HepG2 (cell line): ENCODE measurements around the gene BORCS5. TPM values are rescaled to one million over a fixed set of nuclear protein-coding genes. Genes with fewer than 3 reads are reported as not detected.

Experiments used
- AGO2 ChIP-seq: fragments of 200-400 bp; formaldehyde crosslinking; optimal IDR thresholded peaks from 2 replicates; pipeline ENCODE3; 2017; ENCODE audit warnings: mild to moderate bottlenecking, low read depth, low read length, moderate library complexity
- CREBL2 ChIP-seq: sonication (generic); formaldehyde crosslinking; IDR thresholded peaks from 2 replicates; pipeline ENCODE4 v1.8.1; 2023; ENCODE audit warnings: missing genetic modification reagents, mild to moderate bottlenecking, borderline replicate concordance
- CREM ChIP-seq, 2 experiments: sonication (generic) in 1 of 2; formaldehyde crosslinking in 1 of 2; IDR thresholded peaks; 2 replicates each; pipeline versions ENCODE4 v1.4.0 to v1.6.1; 2016 to 2020; ENCODE audit warnings: antibody characterized with exemption in 1 of 2, mild to moderate bottlenecking in 1 of 2, missing genetic modification reagents in 1 of 2
- FOXM1 ChIP-seq: sonication (generic); formaldehyde crosslinking; IDR thresholded peaks from 2 replicates; pipeline ENCODE4 v1.5.0; 2020; ENCODE audit warnings: missing genetic modification reagents
- FOXO1 ChIP-seq: sonication (generic); formaldehyde crosslinking; IDR thresholded peaks from 2 replicates; pipeline ENCODE4 v1.4.0; 2020; ENCODE audit warnings: missing genetic modification reagents
- IRF1 ChIP-seq: sonication (generic); formaldehyde crosslinking; IDR thresholded peaks from 2 replicates; pipeline ENCODE4 v1.4.0; 2020; ENCODE audit warnings: low read depth, mild to moderate bottlenecking, missing genetic modification reagents
- KDM5A ChIP-seq: fragments of 200-600 bp; sonication (generic); IDR thresholded peaks from 2 replicates; pipeline ENCODE4 v1.7.0; 2018; ENCODE audit warnings: antibody characterized with exemption, mild to moderate bottlenecking, low read length, borderline replicate concordance
- KMT2A ChIP-seq: sonication (generic); formaldehyde crosslinking; IDR thresholded peaks from 2 replicates; pipeline ENCODE4 v1.4.0; 2020; ENCODE audit warnings: missing genetic modification reagents
- MEIS1 ChIP-seq: sonication (generic); formaldehyde crosslinking; IDR thresholded peaks from 2 replicates; pipeline ENCODE4 v1.9.0; 2021; ENCODE audit warnings: mild to moderate bottlenecking, missing genetic modification reagents, moderate library complexity, borderline replicate concordance
- MTA1 ChIP-seq: sonication (generic); formaldehyde crosslinking; IDR thresholded peaks from 2 replicates; pipeline ENCODE4 v1.4.0; 2020; ENCODE audit warnings: missing genetic modification reagents, mild to moderate bottlenecking, borderline replicate concordance
- RORA ChIP-seq: sonication (generic); formaldehyde crosslinking; IDR thresholded peaks from 2 replicates; pipeline ENCODE4 v1.5.0; 2020; ENCODE audit warnings: mild to moderate bottlenecking, missing genetic modification reagents, moderate library complexity
- SOX13 ChIP-seq, 3 experiments: fragments of 450-650 bp in 1 of 3; sonication (generic) in 1 of 3; formaldehyde crosslinking in 1 of 3; IDR thresholded peaks in 2 of 3; conservative IDR thresholded peaks in 1 of 3; 2 replicates each; pipeline versions ENCODE4 v1.5.0 to v1.6.1; 2016 to 2020; ENCODE audit warnings: antibody characterized with exemption in 1 of 3, mild to moderate bottlenecking in 1 of 3, missing compliant biosample characterization in 1 of 3, missing genetic modification reagents in 1 of 3, moderate library complexity in 1 of 3
- SRSF4 ChIP-seq: fragments of 200-400 bp; formaldehyde crosslinking; IDR thresholded peaks from one replicate; pipeline ENCODE4 v1.6.1; 2018; ENCODE audit warnings: mild to moderate bottlenecking, low read depth, low read length, moderate library complexity; ENCODE audit not compliant: poor library complexity, severe bottlenecking
- THAP7 ChIP-seq: sonication (generic); formaldehyde crosslinking; IDR thresholded peaks from 2 replicates; pipeline ENCODE4 v1.8.1; 2023; ENCODE audit warnings: mild to moderate bottlenecking, missing genetic modification reagents
- ZBTB42 ChIP-seq: sonication (generic); formaldehyde crosslinking; IDR thresholded peaks from 2 replicates; pipeline ENCODE4 v1.5.0; 2020; ENCODE audit warnings: mild to moderate bottlenecking, missing genetic modification reagents
- ZNF160 ChIP-seq: sonication (generic); formaldehyde crosslinking; IDR thresholded peaks from 2 replicates; pipeline ENCODE4 v1.8.0; 2022; ENCODE audit warnings: mild to moderate bottlenecking, inconsistent platforms, missing genetic modification reagents
- ZNF225 ChIP-seq: sonication (generic); formaldehyde crosslinking; IDR thresholded peaks from 2 replicates; pipeline ENCODE4 v1.4.0; 2020; ENCODE audit warnings: mild to moderate bottlenecking, missing genetic modification reagents
- ZNF24 ChIP-seq: fragments of 450-650 bp; IDR thresholded peaks from 2 replicates; pipeline ENCODE4 v1.6.1; 2017; ENCODE audit warnings: antibody characterized with exemption, mild to moderate bottlenecking
- ZNF337 ChIP-seq: sonication (generic); formaldehyde crosslinking; IDR thresholded peaks from 2 replicates; pipeline ENCODE4 v1.5.1; 2020; ENCODE audit warnings: missing genetic modification reagents, low read depth, mild to moderate bottlenecking, borderline replicate concordance
- ZNF670 ChIP-seq: sonication (generic); formaldehyde crosslinking; IDR thresholded peaks from 2 replicates; pipeline ENCODE4 v1.8.0; 2022; ENCODE audit warnings: mild to moderate bottlenecking, missing genetic modification reagents, borderline replicate concordance
- ZNF713 ChIP-seq: sonication (generic); formaldehyde crosslinking; IDR thresholded peaks from 2 replicates; pipeline ENCODE4 v1.4.0; 2020; ENCODE audit warnings: mild to moderate bottlenecking, missing genetic modification reagents
- polyA plus RNA-seq, 8 experiments: library from polyadenylated mRNA; depleted of rRNA in 3 of 8; stranded (reverse) in 7 of 8; unstranded in 1 of 8; fragments of >200 nt; fragmentation: Illumina TruSeq in 4 of 8; extraction: Trizol in 4 of 8; gene quantifications; 2 replicates each; pipeline versions ENCODE4 v1.2.1 to v1.2.3, GENCODE V29; 2011 to 2016; ENCODE audit warnings: low read depth in 4 of 8, missing spikeins in 1 of 8, mixed read lengths in 1 of 8; ENCODE audit not compliant: insufficient read depth in 1 of 8
- total RNA-seq, 5 experiments: library from RNA; depleted of rRNA; stranded (reverse); fragments of >200 nt; fragmentation: Illumina TruSeq; extraction: Trizol; gene quantifications; 2 replicates each; pipeline ENCODE4 v1.2.3, GENCODE V29; 2016; ENCODE audit warnings: low read depth in 1 of 5
- TF ChIP-seq, protein P1 (sequence below): sonication (generic); formaldehyde crosslinking; IDR thresholded peaks from 2 replicates; pipeline ENCODE4 v1.5.1; 2020; ENCODE audit warnings: mild to moderate bottlenecking, missing genetic modification reagents, moderate library complexity
- TF ChIP-seq, protein P2 (sequence below): sonication (generic); formaldehyde crosslinking; IDR thresholded peaks from 2 replicates; pipeline ENCODE4 v1.4.0; 2020; ENCODE audit warnings: mild to moderate bottlenecking, missing genetic modification reagents

Gene BORCS5
- total and polyA plus RNA-seq, 2 of the 13 experiments (the other 11 are each of a cell fraction or from before 2014, with no cell fraction given), result 3.9 to 4.7 TPM

DNA sequence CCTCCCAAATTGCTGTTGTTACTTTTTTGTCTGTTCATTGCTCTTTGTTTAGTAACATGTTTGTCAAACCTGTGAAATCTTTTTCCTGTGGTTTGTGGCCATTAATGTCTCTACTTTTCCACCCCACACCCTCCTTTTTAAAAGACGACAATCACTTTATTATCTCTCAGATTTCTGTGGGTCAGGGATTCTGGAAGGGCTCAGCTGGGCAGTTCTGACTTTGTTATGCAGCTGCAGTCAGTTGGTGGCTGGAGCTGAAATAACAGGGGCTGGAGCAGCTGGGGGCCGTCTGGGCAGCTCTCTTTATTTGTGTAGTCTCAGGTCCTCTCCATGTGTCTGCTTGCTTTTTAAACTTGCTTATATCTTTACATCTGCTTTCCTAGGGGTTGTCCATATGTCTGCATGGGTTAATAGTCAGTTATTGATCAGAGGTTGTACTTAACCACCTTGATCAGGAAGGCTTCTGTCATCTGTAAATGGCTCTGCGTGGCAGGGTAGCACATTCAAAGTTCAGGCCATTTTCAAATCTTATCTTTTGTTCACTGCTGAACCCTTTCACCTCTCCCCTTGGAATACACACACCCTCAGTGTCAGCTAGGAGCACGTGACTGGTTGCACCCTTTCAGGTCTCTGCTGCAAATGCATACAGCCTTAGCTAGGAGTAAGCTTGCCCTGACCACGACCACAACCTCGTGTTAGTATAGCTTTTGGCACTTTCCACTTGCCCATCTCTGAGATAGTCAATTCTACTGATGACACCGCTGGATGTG is 27.9 kb downstream of the BORCS5 start (continued):
- TF ChIP-seq, protein P1, sequence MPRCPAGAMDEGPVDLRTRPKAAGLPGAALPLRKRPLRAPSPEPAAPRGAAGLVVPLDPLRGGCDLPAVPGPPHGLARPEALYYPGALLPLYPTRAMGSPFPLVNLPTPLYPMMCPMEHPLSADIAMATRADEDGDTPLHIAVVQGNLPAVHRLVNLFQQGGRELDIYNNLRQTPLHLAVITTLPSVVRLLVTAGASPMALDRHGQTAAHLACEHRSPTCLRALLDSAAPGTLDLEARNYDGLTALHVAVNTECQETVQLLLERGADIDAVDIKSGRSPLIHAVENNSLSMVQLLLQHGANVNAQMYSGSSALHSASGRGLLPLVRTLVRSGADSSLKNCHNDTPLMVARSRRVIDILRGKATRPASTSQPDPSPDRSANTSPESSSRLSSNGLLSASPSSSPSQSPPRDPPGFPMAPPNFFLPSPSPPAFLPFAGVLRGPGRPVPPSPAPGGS, result no peak
- TF ChIP-seq ZNF670 (no peak), MTA1 (CRISPR knock-in tag) (peak; percentile 40; the same call in 1 of the 2 replicates), SOX13 (IDR thresholded peaks at IDR 0.05) (peak; percentile 69), SOX13 (CRISPR knock-in tag; conservative IDR thresholded peaks at IDR 0.05 in 1 of 2, IDR thresholded peaks at IDR 0.05 in 1 of 2) (peak in 1 of 2 experiments; percentile 88; a peak in 2 of 4 replicates), ZNF24 (no peak), FOXM1 (CRISPR knock-in tag) (no peak), KMT2A (peak; percentile 32; the same call in 1 of the 2 replicates), CREBL2 (no peak), ZBTB42 (CRISPR knock-in tag) (no peak), FOXO1 (CRISPR knock-in tag) (peak; percentile 63; the same call in 1 of the 2 replicates), THAP7 (no peak), MEIS1 (CRISPR knock-in tag) (peak; percentile 30; the same call in 1 of the 2 replicates), SRSF4 (no peak), CREM (IDR thresholded peaks at IDR 0.05) (peak; percentile 43; the same call in 1 of the 2 replicates), CREM (CRISPR knock-in tag; IDR thresholded peaks at IDR 0.05) (no peak), IRF1 (CRISPR knock-in tag) (no peak), ZNF225 (CRISPR knock-in tag) (no peak), AGO2 (no peak), RORA (no peak), ZNF337 (CRISPR knock-in tag) (no peak), ZNF713 (no peak), ZNF160 (CRISPR knock-in tag) (no peak), KDM5A (no peak)
- TF ChIP-seq, protein P2, sequence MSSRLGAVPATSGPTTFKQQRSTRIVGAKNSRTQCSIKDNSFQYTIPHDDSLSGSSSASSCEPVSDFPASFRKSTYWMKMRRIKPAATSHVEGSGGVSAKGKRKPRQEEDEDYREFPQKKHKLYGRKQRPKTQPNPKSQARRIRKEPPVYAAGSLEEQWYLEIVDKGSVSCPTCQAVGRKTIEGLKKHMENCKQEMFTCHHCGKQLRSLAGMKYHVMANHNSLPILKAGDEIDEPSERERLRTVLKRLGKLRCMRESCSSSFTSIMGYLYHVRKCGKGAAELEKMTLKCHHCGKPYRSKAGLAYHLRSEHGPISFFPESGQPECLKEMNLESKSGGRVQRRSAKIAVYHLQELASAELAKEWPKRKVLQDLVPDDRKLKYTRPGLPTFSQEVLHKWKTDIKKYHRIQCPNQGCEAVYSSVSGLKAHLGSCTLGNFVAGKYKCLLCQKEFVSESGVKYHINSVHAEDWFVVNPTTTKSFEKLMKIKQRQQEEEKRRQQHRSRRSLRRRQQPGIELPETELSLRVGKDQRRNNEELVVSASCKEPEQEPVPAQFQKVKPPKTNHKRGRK (CRISPR knock-in tag), result no peak
